GM12878 (cell line): ENCODE measurements around the gene ARHGEF3. TPM values are rescaled to one million over a fixed set of nuclear protein-coding genes. Genes with fewer than 3 reads are reported as not detected.

ENCODE experiments used
- ATAC-seq: fragments of 200-7000 bp; cut with Tn5 transposase; 3 replicates; pipeline ENCODE4 v1.9.1; 2020; ENCODE audit warnings: mild to moderate bottlenecking, moderate library complexity
- BruUV-seq: library from RNA; stranded (reverse); fragments of 400-500 nt; replicated peaks from 2 replicates; lab custom pipeline; 2021; lab: Mats Ljungman, UMichigan
- CTCF ChIA-PET: fragments of 300-600 bp; sonication (Branson Sonifier 250); formaldehyde crosslinking; extraction: SDS; loops from one replicate; lab custom pipeline; 2021; ENCODE audit warnings: inconsistent platforms; lab: Yijun Ruan, JAX
- POLR2A ChIA-PET: fragments of 350-600 bp; formaldehyde crosslinking; extraction: SDS; loops from one replicate; lab custom pipeline; 2021; ENCODE audit warnings: inconsistent platforms; lab: Charles Lee
- RAD21 ChIA-PET: fragments of 300-600 bp; sonication (Branson Sonifier 250); formaldehyde crosslinking; loops from one replicate; lab custom pipeline; 2023; ENCODE audit warnings: antibody characterized with exemption; ENCODE audit not compliant: unreplicated experiment; lab: Charles Lee
- SMC1A ChIA-PET: fragments of 300-600 bp; sonication (Branson Sonifier 250); formaldehyde crosslinking; loops from one replicate; lab custom pipeline; 2023; ENCODE audit not compliant: unreplicated experiment, uncharacterized antibody; lab: Charles Lee
- DNase-seq: peaks from one replicate; pipeline ENCODE4 v3.0.0-alpha.2; 2011; ENCODE audit warnings: low read depth, low spot score
- FAIRE-seq: peaks from 3 replicates; lab custom pipeline; 2011; peaks lifted over from hg19 to GRCh38; lab: Jason Lieb, UNC
- H2AFZ ChIP-seq: 2 replicates; pipeline ENCODE4 v1.6.0; 2011; ENCODE audit warnings: low read depth, low read length, control low read depth; ENCODE audit not compliant: control insufficient read depth
- H3K27ac ChIP-seq: 2 replicates; pipeline ENCODE4 v1.5.1; 2011; ENCODE audit warnings: control low read depth; ENCODE audit not compliant: control insufficient read depth, insufficient read depth
- H3K27me3 ChIP-seq, 2 experiments: replicated peaks in 1 of 2; 2 replicates each; pipeline versions ENCODE4 v1.6.0 to v1.6.1; 2011; ENCODE audit warnings: low read length in 1 of 2; ENCODE audit not compliant: control insufficient read depth in 2 of 2, insufficient read depth in 2 of 2
- H3K36me3 ChIP-seq, 2 experiments: 2 replicates each; pipeline ENCODE4 v1.5.1; 2011; ENCODE audit warnings: low read length in 1 of 2; ENCODE audit not compliant: control insufficient read depth in 2 of 2, insufficient read depth in 2 of 2
- H3K4me1 ChIP-seq: 2 replicates; pipeline ENCODE4 v1.6.1; 2011; ENCODE audit warnings: mild to moderate bottlenecking, low read length, moderate library complexity, mixed read lengths; ENCODE audit not compliant: control insufficient read depth, insufficient read depth
- H3K4me2 ChIP-seq: 2 replicates; pipeline ENCODE4 v1.6.0; 2011; ENCODE audit warnings: control low read depth; ENCODE audit not compliant: control insufficient read depth, insufficient read depth
- H3K4me3 ChIP-seq: fragments of 200-600 bp; sonication (generic); 2 replicates; pipeline ENCODE4 v1.5.1; 2016
- H3K79me2 ChIP-seq: 2 replicates; pipeline ENCODE4 v1.6.0; 2011; ENCODE audit warnings: low read length; ENCODE audit not compliant: control insufficient read depth, insufficient read depth
- H3K9ac ChIP-seq: 2 replicates; pipeline ENCODE4 v1.8.0; 2011; ENCODE audit warnings: low read length, control low read depth, mixed read lengths; ENCODE audit not compliant: control insufficient read depth, insufficient read depth
- H3K9me3 ChIP-seq: replicated peaks from 3 replicates; pipeline ENCODE4 v1.5.1; 2011; ENCODE audit warnings: mild to moderate bottlenecking, low read length; ENCODE audit not compliant: control insufficient read depth, insufficient read depth
- H4K20me1 ChIP-seq: 2 replicates; pipeline ENCODE4 v1.6.0; 2011; ENCODE audit not compliant: control insufficient read depth, insufficient read depth
- CUX1 ChIP-seq: IDR thresholded peaks from 2 replicates; pipeline ENCODE4 v1.6.1; 2012; ENCODE audit warnings: improper control_type of control experiment, low read depth, low read length; ENCODE audit not compliant: insufficient replicate concordance
- EED ChIP-seq: sonication (generic); IDR thresholded peaks from 2 replicates; pipeline ENCODE4 v1.6.1; 2016; ENCODE audit warnings: antibody characterized with exemption, low read depth
- NFYB ChIP-seq: IDR thresholded peaks from 2 replicates; pipeline ENCODE4 v1.6.1; 2011; ENCODE audit warnings: low read depth, mild to moderate bottlenecking, low read length, improper control_type of control experiment, moderate library complexity; ENCODE audit not compliant: insufficient read depth
- PAX5 ChIP-seq: IDR thresholded peaks from 2 replicates; pipeline ENCODE4 v1.6.1; 2011; ENCODE audit warnings: low read depth, low read length, borderline replicate concordance
- PML ChIP-seq: IDR thresholded peaks from 2 replicates; pipeline ENCODE4 v1.6.1; 2012; ENCODE audit warnings: low read length, inconsistent platforms
- SREBF2 ChIP-seq: IDR thresholded peaks from 2 replicates; pipeline ENCODE4 v1.6.1; 2012; ENCODE audit warnings: mild to moderate bottlenecking, low read length
- SUPT20H ChIP-seq: IDR thresholded peaks from 2 replicates; pipeline ENCODE4 v1.6.1; 2011; ENCODE audit warnings: low read depth, mild to moderate bottlenecking, low read length, moderate library complexity, borderline replicate concordance; ENCODE audit not compliant: control insufficient read depth
- WGBS: methylation state at CpG from one replicate; pipeline ENCODE4 v1.1.6; 2016; ENCODE audit warnings: low lambda C conversion rate; ENCODE audit not compliant: insufficient replicate concordance, insufficient coverage; ENCODE audit errors: missing lambda C conversion rate; 5-methylcytosine and 5-hydroxymethylcytosine counted together
- in situ Hi-C: fragments of 300-500 bp; cut with MboI; formaldehyde crosslinking; loops from 9 replicates; pipeline ENCODE4 v1.14.3; 2018; ENCODE audit warnings: mixed read lengths
- intact Hi-C: fragments of 100-400 bp; cut with micrococcal nuclease; formaldehyde crosslinking; loops from one replicate; pipeline ENCODE4 v1.14.2; 2022; ENCODE audit not compliant: unreplicated experiment
- polyA plus RNA-seq, 11 experiments: library from polyadenylated mRNA; depleted of rRNA in 4 of 11; unstranded in 6 of 11; stranded (reverse) in 5 of 11; fragments of >200 nt; fragmentation: Nextera tagmentation in 4 of 11; fragmentation: Illumina TruSeq in 1 of 11; extraction: Ambion mirVana in 4 of 11; extraction: Trizol in 1 of 11; gene quantifications; 1 replicate in 1 of 11; 2 replicates in 10 of 11; pipeline versions ENCODE4 v1.2.1 to v1.2.3, GENCODE V29; 2011 to 2016; ENCODE audit warnings: inconsistent platforms in 2 of 11, missing spikeins in 2 of 11, low read depth in 1 of 11
- total RNA-seq, 4 experiments: library from RNA; depleted of rRNA in 3 of 4; stranded (reverse); fragments of >200 nt in 3 of 4; fragmentation: Illumina TruSeq in 1 of 4; extraction: Trizol in 1 of 4; gene quantifications; 2 replicates each; pipeline versions ENCODE4 v1.2.1 to v1.2.3, GENCODE V29; 2013 to 2021
- TF ChIP-seq, protein P1 (sequence below): fragments of 450-650 bp; IDR thresholded peaks from 2 replicates; pipeline ENCODE4 v1.6.1; 2016; ENCODE audit warnings: mild to moderate bottlenecking, moderate library complexity, borderline replicate concordance
- TF ChIP-seq, protein P2 (sequence below): fragments of 450-650 bp; IDR thresholded peaks from 2 replicates; pipeline ENCODE4 v1.6.1; 2018; ENCODE audit warnings: mild to moderate bottlenecking, low read depth, moderate library complexity; ENCODE audit not compliant: partially characterized antibody

ARHGEF3 gene
- total and polyA plus RNA-seq, 10 of the 15 experiments (the other 5 are each of a cell fraction or from before 2014, with no cell fraction given): 21.8 to 78.7 (median 56.2) TPM

DNA sequence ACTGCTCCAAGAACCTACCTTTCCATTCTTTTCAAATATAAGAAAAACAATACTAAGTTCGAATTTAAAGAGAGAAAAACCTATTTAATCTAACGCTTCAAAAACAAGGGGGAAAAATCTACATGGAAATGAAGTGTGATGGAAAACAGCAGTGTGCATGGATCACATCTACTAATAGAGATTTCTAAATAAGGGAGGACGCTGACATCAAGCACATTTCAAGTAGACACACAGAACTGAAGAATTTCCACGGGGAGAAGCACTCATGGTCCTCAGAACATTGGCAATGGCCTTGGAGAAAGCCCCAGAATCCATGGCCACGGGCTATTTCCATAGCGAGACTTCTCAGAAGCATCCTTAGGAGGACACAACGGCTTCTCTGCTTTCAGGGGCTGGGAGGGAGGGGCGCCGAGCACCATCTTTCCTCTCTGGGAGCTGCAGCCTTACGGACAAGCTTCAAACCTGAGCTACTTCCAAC is 119.7 kb downstream of the ARHGEF3 start:
- ChIA-PET SMC1A (interaction anchor here (1.0 to 1.6 kb wide), 4 partner anchors 13 to 118 kb away, joined by 3 to 6 read pairs (median 4); no protein-coding TSS in a partner anchor), POLR2A (interaction anchor here (0.5 to 1.7 kb wide), 13 partner anchors 9 to 552 kb away, joined by 3 to 15 read pairs (median 4); partner anchors contain the start of gene CCDC66), RAD21 (interaction anchor here (0.9 to 1.7 kb wide), 11 partner anchors 8 to 1532 kb away, joined by 3 to 20 read pairs (median 4); partner anchors contain the start of gene ARHGEF3), CTCF (interaction anchor here (0.6 to 2.1 kb wide), 3 partner anchors 21 to 117 kb away, joined by 3 to 15 read pairs (median 5); no protein-coding TSS in a partner anchor)
- H3K4me3 ChIP-seq: peak overlapping the region; percentile 94
- BruUV-seq: no TSS peak
- no peak for DNase-seq
- intact Hi-C loops (loop anchor here (2.0 kb wide), 1 partner anchor 125 kb away; the partner anchor contains the start of gene CCDC66), in situ Hi-C loops (no loop called here)
- no peak for FAIRE-seq
- peak overlapping the region; percentile 99 for H3K9ac ChIP-seq
- peaks cover 56% of the 10 kb centered on the region for H3K79me2 ChIP-seq
- H2AFZ ChIP-seq: peak overlapping the region; percentile 39; the same call in 1 of the 2 replicates
- 3% methylated on average over 10 of the region's 10 CpGs for WGBS
- ATAC-seq: no peak
- peaks cover 0 to 3% of the 10 kb centered on the region in 2 experiments; a peak in 1 of 4 replicates for H3K36me3 ChIP-seq
- H3K27me3 ChIP-seq: no peaks in the 10 kb centered on the region
- H4K20me1 ChIP-seq: no peaks in the 10 kb centered on the region
- H3K4me1 ChIP-seq: peaks cover 3% of the 10 kb centered on the region
- H3K27ac ChIP-seq: peak overlapping the region; percentile 98
- H3K4me2 ChIP-seq: peak overlapping the region; percentile 72
- H3K9me3 ChIP-seq: peaks cover 2% of the 10 kb centered on the region; the same call in 1 of the 3 replicates
- no peak for TF ChIP-seq PAX5
- TF ChIP-seq, protein P1, sequence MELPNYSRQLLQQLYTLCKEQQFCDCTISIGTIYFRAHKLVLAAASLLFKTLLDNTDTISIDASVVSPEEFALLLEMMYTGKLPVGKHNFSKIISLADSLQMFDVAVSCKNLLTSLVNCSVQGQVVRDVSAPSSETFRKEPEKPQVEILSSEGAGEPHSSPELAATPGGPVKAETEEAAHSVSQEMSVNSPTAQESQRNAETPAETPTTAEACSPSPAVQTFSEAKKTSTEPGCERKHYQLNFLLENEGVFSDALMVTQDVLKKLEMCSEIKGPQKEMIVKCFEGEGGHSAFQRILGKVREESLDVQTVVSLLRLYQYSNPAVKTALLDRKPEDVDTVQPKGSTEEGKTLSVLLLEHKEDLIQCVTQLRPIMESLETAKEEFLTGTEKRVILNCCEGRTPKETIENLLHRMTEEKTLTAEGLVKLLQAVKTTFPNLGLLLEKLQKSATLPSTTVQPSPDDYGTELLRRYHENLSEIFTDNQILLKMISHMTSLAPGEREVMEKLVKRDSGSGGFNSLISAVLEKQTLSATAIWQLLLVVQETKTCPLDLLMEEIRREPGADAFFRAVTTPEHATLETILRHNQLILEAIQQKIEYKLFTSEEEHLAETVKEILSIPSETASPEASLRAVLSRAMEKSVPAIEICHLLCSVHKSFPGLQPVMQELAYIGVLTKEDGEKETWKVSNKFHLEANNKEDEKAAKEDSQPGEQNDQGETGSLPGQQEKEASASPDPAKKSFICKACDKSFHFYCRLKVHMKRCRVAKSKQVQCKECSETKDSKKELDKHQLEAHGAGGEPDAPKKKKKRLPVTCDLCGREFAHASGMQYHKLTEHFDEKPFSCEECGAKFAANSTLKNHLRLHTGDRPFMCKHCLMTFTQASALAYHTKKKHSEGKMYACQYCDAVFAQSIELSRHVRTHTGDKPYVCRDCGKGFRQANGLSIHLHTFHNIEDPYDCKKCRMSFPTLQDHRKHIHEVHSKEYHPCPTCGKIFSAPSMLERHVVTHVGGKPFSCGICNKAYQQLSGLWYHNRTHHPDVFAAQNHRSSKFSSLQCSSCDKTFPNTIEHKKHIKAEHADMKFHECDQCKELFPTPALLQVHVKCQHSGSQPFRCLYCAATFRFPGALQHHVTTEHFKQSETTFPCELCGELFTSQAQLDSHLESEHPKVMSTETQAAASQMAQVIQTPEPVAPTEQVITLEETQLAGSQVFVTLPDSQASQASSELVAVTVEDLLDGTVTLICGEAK: peak; percentile 12; the same call in 1 of the 2 replicates
- no peak for TF ChIP-seq NFYB
- TF ChIP-seq, protein P2, sequence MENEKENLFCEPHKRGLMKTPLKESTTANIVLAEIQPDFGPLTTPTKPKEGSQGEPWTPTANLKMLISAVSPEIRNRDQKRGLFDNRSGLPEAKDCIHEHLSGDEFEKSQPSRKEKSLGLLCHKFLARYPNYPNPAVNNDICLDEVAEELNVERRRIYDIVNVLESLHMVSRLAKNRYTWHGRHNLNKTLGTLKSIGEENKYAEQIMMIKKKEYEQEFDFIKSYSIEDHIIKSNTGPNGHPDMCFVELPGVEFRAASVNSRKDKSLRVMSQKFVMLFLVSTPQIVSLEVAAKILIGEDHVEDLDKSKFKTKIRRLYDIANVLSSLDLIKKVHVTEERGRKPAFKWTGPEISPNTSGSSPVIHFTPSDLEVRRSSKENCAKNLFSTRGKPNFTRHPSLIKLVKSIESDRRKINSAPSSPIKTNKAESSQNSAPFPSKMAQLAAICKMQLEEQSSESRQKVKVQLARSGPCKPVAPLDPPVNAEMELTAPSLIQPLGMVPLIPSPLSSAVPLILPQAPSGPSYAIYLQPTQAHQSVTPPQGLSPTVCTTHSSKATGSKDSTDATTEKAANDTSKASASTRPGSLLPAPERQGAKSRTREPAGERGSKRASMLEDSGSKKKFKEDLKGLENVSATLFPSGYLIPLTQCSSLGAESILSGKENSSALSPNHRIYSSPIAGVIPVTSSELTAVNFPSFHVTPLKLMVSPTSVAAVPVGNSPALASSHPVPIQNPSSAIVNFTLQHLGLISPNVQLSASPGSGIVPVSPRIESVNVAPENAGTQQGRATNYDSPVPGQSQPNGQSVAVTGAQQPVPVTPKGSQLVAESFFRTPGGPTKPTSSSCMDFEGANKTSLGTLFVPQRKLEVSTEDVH: no peak
- TF ChIP-seq PML: peak; percentile 16; the same call in 1 of the 2 replicates
- TF ChIP-seq CUX1: no peak
- peak; percentile 45 for TF ChIP-seq EED
- no peak for TF ChIP-seq SUPT20H
- no peak for TF ChIP-seq SREBF2
